ENCODE results near the gene TBC1D10B.

TBC1D10B gene

GRCh38 chr16:30380072-30380802 is 9.9 kb upstream of the TBC1D10B start:
- no peaks in the 10 kb centered on the region for H3K4me1 ChIP-seq (ENCODE audit: control insufficient read depth, insufficient read depth, low read length)
- no peak overlapping the region for H3K27ac ChIP-seq (ENCODE audit: extremely low read depth, low read depth, low read length)
- no peak overlapping the region for H3K4me3 ChIP-seq (ENCODE audit: low read depth, low read length)
- H3K36me3 ChIP-seq (ENCODE audit: control insufficient read depth in 2 of 2, insufficient read depth in 1 of 2, low read length in 2 of 2) = peaks cover 0 to 8% of the 10 kb centered on the region in 2 experiments; a peak in 1 of 3 replicates
- POLR2A ChIA-PET = interaction anchor here (2.6 to 5.0 kb wide), 2 partner anchors 9 to 15 kb away, joined by 12 to 30 read pairs; partner anchors contain the start of genes TBC1D10B and ZNF48
- TF ChIP-seq SCRT2 (tag by site-specific recombination; IDR thresholded peaks at IDR 0.05) (peak; percentile 68), ZNF121 (tag by site-specific recombination; IDR thresholded peaks at IDR 0.05) (peak; percentile 90), ZNF280D (tag by site-specific recombination; IDR thresholded peaks at IDR 0.05) (no peak)
- H3K9me3 ChIP-seq (ENCODE audit: control insufficient read depth, insufficient read depth, low read depth, low read length) = no peaks in the 10 kb centered on the region
- CTCF ChIA-PET = interaction anchor here (0.6 to 1.0 kb wide), 3 partner anchors 11 to 338 kb away, joined by 3 to 4 read pairs (median 3); no protein-coding TSS in a partner anchor

GRCh38 chr16:30379158-30379783 is 9.0 kb upstream of the TBC1D10B start:
- Histone ChIP-seq H3K36me3 (ENCODE audit: control insufficient read depth in 2 of 2, insufficient read depth in 1 of 2, low read length in 2 of 2) (peaks cover 0 to 8% of the 10 kb centered on the region in 2 experiments; a peak in 1 of 3 replicates), H3K4me1 (ENCODE audit: control insufficient read depth, insufficient read depth, low read length) (no peaks in the 10 kb centered on the region), H3K9me3 (ENCODE audit: control insufficient read depth, insufficient read depth, low read depth, low read length) (no peaks in the 10 kb centered on the region), H3K4me3 (ENCODE audit: low read depth, low read length) (peak overlapping the region; percentile 78), H3K27ac (ENCODE audit: extremely low read depth, low read depth, low read length) (peak overlapping the region; percentile 48; the same call in 1 of the 2 replicates)
- peak; percentile 56; the same call in 1 of the 2 replicates for TF ChIP-seq ZBTB48 (tag by site-specific recombination; IDR thresholded peaks at IDR 0.05)
- no peak for TF ChIP-seq ZNF433 (tag by site-specific recombination; IDR thresholded peaks at IDR 0.05; ENCODE audit: low read depth)
- TF ChIP-seq HOXA7 (CRISPR knock-in tag; IDR thresholded peaks at IDR 0.05; ENCODE audit: borderline replicate concordance) = no peak
- peak; percentile 95 for TF ChIP-seq ZNF362 (tag by site-specific recombination; IDR thresholded peaks at IDR 0.05)
- TF ChIP-seq ZNF10 (tag by site-specific recombination; IDR thresholded peaks at IDR 0.05) = 0 out of 2 replicates have a peak, but pooled peaks have one; percentile 11
- TF ChIP-seq ZBTB17 (tag by site-specific recombination; IDR thresholded peaks at IDR 0.05) = no peak
- TF ChIP-seq ZBTB44 (tag by site-specific recombination; IDR thresholded peaks at IDR 0.05) = 0 out of 2 replicates have a peak, but pooled peaks have one; percentile 28
- peak; percentile 6; the same call in 1 of the 2 replicates for TF ChIP-seq CTCF (tag by site-specific recombination; IDR thresholded peaks at IDR 0.05)
- no peak for TF ChIP-seq ZNF394 (tag by site-specific recombination; IDR thresholded peaks at IDR 0.05; ENCODE audit: borderline replicate concordance)
- TF ChIP-seq ZNF169 (tag by site-specific recombination; IDR thresholded peaks at IDR 0.05) = no peak
- POLR2A ChIA-PET = interaction anchor here (1.2 to 5.0 kb wide), 5 partner anchors 8 to 406 kb away, joined by 3 to 30 read pairs (median 12); partner anchors contain the start of genes TAOK2, TBC1D10B, ZNF48 and ZNF771
- CTCF ChIA-PET = interaction anchor here (0.6 to 1.5 kb wide), 4 partner anchors 10 to 337 kb away, joined by 3 to 5 read pairs (median 4); no protein-coding TSS in a partner anchor
